ENCODE results near the gene PHLDB3.

The PHLDB3 gene

DNA sequence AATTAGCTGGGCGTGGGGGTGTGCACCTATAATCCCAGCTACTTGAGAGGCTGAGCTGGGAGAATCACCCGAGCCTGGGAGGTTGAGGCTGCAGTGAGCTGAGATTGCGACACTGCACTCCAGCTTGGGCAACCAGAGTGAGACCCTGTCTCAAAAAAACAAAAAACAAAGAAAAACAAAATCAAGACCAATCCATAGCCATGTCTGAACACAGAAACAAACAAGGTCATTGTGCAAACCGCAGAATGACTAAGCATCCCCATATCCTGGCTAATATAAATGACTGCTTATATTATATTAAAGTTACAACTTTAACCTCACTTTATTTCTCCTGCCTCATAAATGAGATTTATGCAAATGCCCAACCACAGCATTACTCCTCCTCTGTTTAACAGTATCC, 36.8 kb downstream of the PHLDB3 start:
- Histone ChIP-seq H3K9me3 (replicated peaks in 1 of 11) (no peaks in the 10 kb centered on the region), H3K36me3 (no peaks in the 10 kb centered on the region), H3K4me1 (peaks cover 34 to 77% (median 61%) of the 10 kb centered on the region in 10 experiments), H3K4me3 (no peak overlapping the region), H3K27ac (peak overlapping the region in 9 of 11 experiments; percentile 7 to 73 (median 56); a peak in 17 of 22 replicates), H4K20me1 (no peaks in the 10 kb centered on the region), H3K27me3 (0 out of 22 replicates have a peak, but pooled peaks cover 0 to 4% (median 0%) of the 10 kb centered on the region in 11 experiments), H3K4me2 (peak overlapping the region in 10 of 11 experiments; percentile 5 to 86 (median 71); a peak in 17 of 22 replicates), H3K9ac (peak overlapping the region in 6 of 11 experiments; percentile 4 to 53 (median 10); a peak in 7 of 22 replicates)
- peak in 9 of 11 experiments; percentile 41 to 82 (median 79); a peak in 15 of 22 replicates for TF ChIP-seq Cebpa-rat (IDR thresholded peaks at IDR 0.05)

DNA sequence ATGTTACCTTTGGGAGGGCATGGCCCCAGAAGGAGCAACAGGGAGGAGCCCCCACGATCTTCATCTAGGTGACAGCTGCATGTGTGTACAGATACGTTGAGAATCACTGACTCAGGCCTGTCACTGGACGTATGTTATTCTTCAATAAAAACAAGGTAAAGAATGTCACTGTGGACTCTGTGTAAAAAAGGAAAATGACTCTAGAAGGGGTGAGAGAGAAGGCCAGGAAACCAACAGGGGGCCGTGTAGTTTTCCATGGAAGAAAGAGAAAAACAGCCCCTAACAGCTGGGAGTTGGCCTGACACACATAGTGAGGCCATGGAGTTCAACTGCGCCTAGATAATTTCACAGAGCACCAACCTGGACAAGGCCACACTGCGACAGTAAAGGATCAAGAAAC, 37.3 kb downstream of the PHLDB3 start:
- peak overlapping the region in 9 of 11 experiments; percentile 7 to 73 (median 56); a peak in 15 of 22 replicates for H3K27ac ChIP-seq
- H3K4me3 ChIP-seq: no peak overlapping the region

GRCh38 chr19:43466793-43467192, 37.8 kb downstream of the PHLDB3 start:
- no peak overlapping the region for H3K4me3 ChIP-seq
- peaks cover 34 to 78% (median 54%) of the 10 kb centered on the region in 10 experiments for H3K4me1 ChIP-seq
- peak overlapping the region in 1 of 11 experiments; percentile 53; a peak in 1 of 22 replicates for H3K9ac ChIP-seq
- H4K20me1 ChIP-seq: no peaks in the 10 kb centered on the region
- TF ChIP-seq Cebpa-rat (IDR thresholded peaks at IDR 0.05): no peak
- H3K36me3 ChIP-seq: no peaks in the 10 kb centered on the region
- H3K9me3 ChIP-seq (replicated peaks in 1 of 11): no peaks in the 10 kb centered on the region
- H3K27ac ChIP-seq: peak overlapping the region in 6 of 11 experiments; percentile 33 to 73 (median 58); a peak in 7 of 22 replicates
- H3K27me3 ChIP-seq: 0 out of 22 replicates have a peak, but pooled peaks cover 0 to 4% (median 0%) of the 10 kb centered on the region in 11 experiments
- peak overlapping the region in 3 of 11 experiments; percentile 79 to 86 (median 86); a peak in 3 of 22 replicates for H3K4me2 ChIP-seq

More for the DNA sequence above, 37.3 kb downstream of the PHLDB3 start:
- H3K36me3 ChIP-seq: no peaks in the 10 kb centered on the region
- H3K9ac ChIP-seq: peak overlapping the region in 6 of 11 experiments; percentile 4 to 53 (median 10); a peak in 7 of 22 replicates
- no peaks in the 10 kb centered on the region for H4K20me1 ChIP-seq
- peaks cover 35 to 78% (median 59%) of the 10 kb centered on the region in 10 experiments for H3K4me1 ChIP-seq
- peak overlapping the region in 10 of 11 experiments; percentile 5 to 86 (median 71); a peak in 17 of 22 replicates for H3K4me2 ChIP-seq
- H3K9me3 ChIP-seq (replicated peaks in 1 of 11): no peaks in the 10 kb centered on the region
- H3K27me3 ChIP-seq: 0 out of 22 replicates have a peak, but pooled peaks cover 0 to 4% (median 0%) of the 10 kb centered on the region in 11 experiments
- TF ChIP-seq Cebpa-rat (IDR thresholded peaks at IDR 0.05): no peak

- peak within 1 kb of the TSS; percentile 82 to 99 (median 93) for H3K4me2 ChIP-seq
- H3K4me3 ChIP-seq: peak within 1 kb of the TSS; percentile 57 to 77 (median 70); a peak in 19 of 20 replicates
- H3K4me1 ChIP-seq: peaks cover 31 to 76% (median 49%) of the 10 kb centered on the region in 10 experiments
- TF ChIP-seq Cebpa-rat (IDR thresholded peaks at IDR 0.05): no peak
- peak within 1 kb of the TSS in 10 of 11 experiments; percentile 62 to 81 (median 74); a peak in 18 of 22 replicates for H3K9ac ChIP-seq
- no peaks in the 10 kb centered on the region for H3K9me3 ChIP-seq (replicated peaks in 1 of 11)
- H4K20me1 ChIP-seq: no peaks in the 10 kb centered on the region
- 0 out of 22 replicates have a peak, but pooled peaks cover 0 to 4% (median 0%) of the 10 kb centered on the region in 11 experiments for H3K27me3 ChIP-seq
- no peaks in the 10 kb centered on the region for H3K36me3 ChIP-seq
- H3K27ac ChIP-seq: peak within 1 kb of the TSS in 9 of 11 experiments; percentile 54 to 74 (median 70); a peak in 18 of 22 replicates
Measured at GRCh38 chr19:43465468-43466120, 39.0 kb downstream of the PHLDB3 start, which contains the start of gene LYPD3. Gene LYPD3, minus strand, starts transcription at chr19:43465608. Its CDS starts 37 bp downstream, at chr19:43465571.

DNA sequence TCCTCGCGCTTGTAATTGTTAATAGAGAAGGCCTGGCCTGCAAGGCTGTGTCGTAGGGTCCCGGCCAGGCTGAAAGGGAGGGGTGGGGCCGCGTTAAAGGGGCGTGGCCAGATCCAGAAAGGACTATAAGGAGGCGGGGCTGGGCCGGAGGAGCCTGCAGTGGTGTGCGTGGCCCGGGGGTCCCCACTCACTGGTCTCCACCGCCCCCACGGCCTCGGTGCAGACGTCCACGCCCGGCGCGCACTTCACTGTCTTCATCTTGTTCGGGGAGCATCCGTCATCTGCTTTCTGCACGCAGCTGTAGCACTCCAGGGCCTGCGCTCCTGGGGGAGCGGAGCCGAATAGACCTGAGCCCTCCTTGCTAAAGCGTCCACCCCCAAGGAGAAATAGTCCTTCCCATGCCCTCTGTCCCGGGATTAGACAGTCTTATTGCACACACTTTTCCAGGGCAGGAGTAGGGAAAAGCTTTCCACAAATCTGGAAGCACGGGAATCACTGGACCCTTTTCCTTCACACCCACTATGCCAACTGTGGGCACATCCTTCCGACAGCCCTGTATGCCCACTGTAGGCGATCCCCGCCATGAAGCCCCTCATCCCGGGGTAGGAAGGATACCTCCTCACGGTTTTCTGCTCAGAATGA, 40.3 kb downstream of the PHLDB3 start:
- peak overlapping the region in 10 of 11 experiments; percentile 47 to 74 (median 67); a peak in 19 of 22 replicates for H3K27ac ChIP-seq
- no peaks in the 10 kb centered on the region for H3K9me3 ChIP-seq (replicated peaks in 1 of 11)
- H3K4me2 ChIP-seq: peak overlapping the region; percentile 82 to 99 (median 93)
- H3K9ac ChIP-seq: peak overlapping the region; percentile 33 to 81 (median 73)
- peak overlapping the region; percentile 57 to 77 (median 70) for H3K4me3 ChIP-seq
- H3K36me3 ChIP-seq: no peaks in the 10 kb centered on the region
- H4K20me1 ChIP-seq: no peaks in the 10 kb centered on the region
- peaks cover 27 to 69% (median 47%) of the 10 kb centered on the region in 10 experiments for H3K4me1 ChIP-seq
- no peak for TF ChIP-seq Cebpa-rat (IDR thresholded peaks at IDR 0.05)
- 0 out of 22 replicates have a peak, but pooled peaks cover 0 to 4% (median 0%) of the 10 kb centered on the region in 11 experiments for H3K27me3 ChIP-seq

DNA sequence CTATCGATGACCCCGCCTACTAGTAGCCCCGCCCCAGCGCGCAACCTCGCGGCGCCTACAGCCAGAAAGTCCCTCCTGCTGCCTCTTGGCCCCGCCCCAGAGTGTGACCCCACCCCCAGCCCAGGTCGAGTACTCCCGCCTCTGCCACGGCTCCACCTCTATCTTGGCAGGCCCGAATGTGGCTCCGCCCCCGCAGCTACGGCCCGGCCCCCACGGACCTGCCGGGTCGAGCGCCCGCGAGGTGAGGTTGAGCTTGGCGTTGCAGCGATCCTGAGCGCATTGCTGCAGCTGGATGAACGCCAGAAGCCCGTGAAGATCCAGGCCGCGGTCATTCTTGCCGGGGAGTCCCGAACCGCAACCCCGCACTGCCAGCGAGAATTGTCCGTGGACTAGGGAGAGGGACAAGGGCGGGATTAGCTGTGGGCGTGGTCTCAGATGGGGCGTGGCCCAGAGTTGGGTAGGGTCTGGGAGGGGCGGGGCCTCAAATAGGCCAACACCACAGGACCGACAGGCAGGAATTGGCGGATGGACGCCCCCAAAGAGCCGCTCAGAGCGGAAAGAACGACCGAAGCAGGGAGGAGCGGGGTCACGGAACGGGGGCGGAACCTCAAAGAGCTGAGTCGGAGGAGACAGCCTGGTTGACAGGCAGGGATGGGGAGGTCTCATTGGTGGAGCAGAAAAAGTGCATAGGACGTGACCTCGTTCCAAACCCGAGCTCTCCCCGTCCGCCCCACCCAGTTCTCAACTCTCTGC, 41.0 kb downstream of the PHLDB3 start:
- peak overlapping the region in 10 of 11 experiments; percentile 47 to 74 (median 67); a peak in 19 of 22 replicates for H3K27ac ChIP-seq
- H3K27me3 ChIP-seq: 0 out of 22 replicates have a peak, but pooled peaks cover 0 to 4% (median 0%) of the 10 kb centered on the region in 11 experiments
- H3K4me3 ChIP-seq: peak overlapping the region; percentile 57 to 77 (median 70)
- H3K4me2 ChIP-seq: peak overlapping the region; percentile 82 to 99 (median 93)
- peaks cover 20 to 62% (median 40%) of the 10 kb centered on the region in 10 experiments for H3K4me1 ChIP-seq
- H4K20me1 ChIP-seq: no peaks in the 10 kb centered on the region
- peak overlapping the region; percentile 33 to 81 (median 73) for H3K9ac ChIP-seq
- no peaks in the 10 kb centered on the region for H3K9me3 ChIP-seq (replicated peaks in 1 of 11)
- H3K36me3 ChIP-seq: no peaks in the 10 kb centered on the region
- TF ChIP-seq Cebpa-rat (IDR thresholded peaks at IDR 0.05): no peak

GRCh38 chr19:43462785-43463380, 41.7 kb downstream of the PHLDB3 start:
- Histone ChIP-seq H3K9me3 (replicated peaks in 1 of 11) (no peaks in the 10 kb centered on the region), H3K27ac (peak overlapping the region in 4 of 11 experiments; percentile 20 to 45 (median 24); a peak in 5 of 22 replicates), H3K27me3 (0 out of 22 replicates have a peak, but pooled peaks cover 0 to 4% (median 0%) of the 10 kb centered on the region in 11 experiments), H3K4me1 (peaks cover 15 to 62% (median 34%) of the 10 kb centered on the region in 10 experiments), H3K36me3 (no peaks in the 10 kb centered on the region), H3K4me2 (peak overlapping the region; percentile 80 to 99 (median 93)), H3K4me3 (peak overlapping the region; percentile 57 to 77 (median 70)), H3K9ac (peak overlapping the region in 7 of 11 experiments; percentile 16 to 72 (median 39); a peak in 8 of 22 replicates), H4K20me1 (no peaks in the 10 kb centered on the region)
- no peak for TF ChIP-seq Cebpa-rat (IDR thresholded peaks at IDR 0.05)

Data from BLaER1 treated with 17β-estradiol and CSF1 and Interleukin-3, amounts not matched to agents 10 nM and 100 nM (cell line).